Uterus (tissue), 2 donors: Measurements from ENCODE around the gene SP110.

Experiments used
- POLR2A ChIP-seq, 2 donors: fragments of 450-650 bp; IDR thresholded peaks; one replicate each; pipeline ENCODE4 v1.6.1; 2016; ENCODE audit warnings: antibody characterized with exemption in 2 of 2, mild to moderate bottlenecking in 1 of 2, moderate library complexity in 1 of 2
- TF ChIP-seq, protein P1 (sequence below), 4 experiments: fragments of 200-600 bp in 2 of 4; fragments of 450-650 bp in 2 of 4; sonication (generic) in 2 of 4; IDR thresholded peaks; one replicate each; pipeline ENCODE4 v1.5.1; 2016 to 2019; ENCODE audit warnings: antibody characterized with exemption in 4 of 4, mild to moderate bottlenecking in 2 of 4, moderate library complexity in 1 of 4

DNA sequence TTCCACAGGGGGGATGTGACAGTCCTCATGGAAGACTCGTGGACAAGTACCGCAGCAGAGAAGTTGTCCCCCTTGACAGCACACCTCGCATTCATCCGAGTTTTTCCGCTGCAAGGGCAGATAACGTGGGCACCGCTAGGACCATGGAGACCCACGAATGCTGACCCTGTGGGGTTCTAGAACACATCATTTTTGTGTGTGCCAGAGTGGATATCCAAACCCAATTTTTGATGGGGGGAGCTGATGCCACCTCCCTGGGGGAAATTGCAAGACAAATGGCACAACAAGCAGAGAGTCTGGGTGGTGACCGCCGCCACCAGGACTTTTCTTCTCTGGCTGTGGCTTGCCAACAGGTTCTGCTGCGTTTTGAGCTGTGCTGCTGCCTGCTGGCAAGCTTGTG is 46.9 kb downstream of the SP110 start:
- TF ChIP-seq, protein P1, sequence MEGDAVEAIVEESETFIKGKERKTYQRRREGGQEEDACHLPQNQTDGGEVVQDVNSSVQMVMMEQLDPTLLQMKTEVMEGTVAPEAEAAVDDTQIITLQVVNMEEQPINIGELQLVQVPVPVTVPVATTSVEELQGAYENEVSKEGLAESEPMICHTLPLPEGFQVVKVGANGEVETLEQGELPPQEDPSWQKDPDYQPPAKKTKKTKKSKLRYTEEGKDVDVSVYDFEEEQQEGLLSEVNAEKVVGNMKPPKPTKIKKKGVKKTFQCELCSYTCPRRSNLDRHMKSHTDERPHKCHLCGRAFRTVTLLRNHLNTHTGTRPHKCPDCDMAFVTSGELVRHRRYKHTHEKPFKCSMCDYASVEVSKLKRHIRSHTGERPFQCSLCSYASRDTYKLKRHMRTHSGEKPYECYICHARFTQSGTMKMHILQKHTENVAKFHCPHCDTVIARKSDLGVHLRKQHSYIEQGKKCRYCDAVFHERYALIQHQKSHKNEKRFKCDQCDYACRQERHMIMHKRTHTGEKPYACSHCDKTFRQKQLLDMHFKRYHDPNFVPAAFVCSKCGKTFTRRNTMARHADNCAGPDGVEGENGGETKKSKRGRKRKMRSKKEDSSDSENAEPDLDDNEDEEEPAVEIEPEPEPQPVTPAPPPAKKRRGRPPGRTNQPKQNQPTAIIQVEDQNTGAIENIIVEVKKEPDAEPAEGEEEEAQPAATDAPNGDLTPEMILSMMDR (IDR thresholded peaks at IDR 0.05), result no peak
- no peak for TF ChIP-seq POLR2A (IDR thresholded peaks at IDR 0.05)
